Activated T-cell treated with anti-CD3 and anti-CD28 coated beads, Interleukin-2, amount 50 U/mL, for 72 hours (primary cell): Measurements from ENCODE around the gene CHTOP. TPM values are rescaled to one million over a fixed set of nuclear protein-coding genes. Genes with fewer than 3 reads are reported as not detected.
"Not testable (repeated sequence)": the region's sequence is repeated elsewhere in the genome, so short reads cannot be mapped to it uniquely, and the experiment has no call there.

Source experiments
- ATAC-seq, 2 donors: fragments of 150-1000 bp; cut with Tn5 transposase; replicated peaks in 1 of 2; 2 replicates each; pipeline ENCODE4 v1.10.0; 2021; ENCODE audit warnings: moderate library complexity in 2 of 2, mild to moderate bottlenecking in 1 of 2
- DNase-seq, 2 donors: peaks; one replicate each; pipeline ENCODE4 v3.0.0; 2021 to 2022; ENCODE audit warnings: mixed read lengths in 1 of 2
- H3K27ac Mint-ChIP-seq: one replicate; pipeline ENCODE4 v1.8.0; 2022; ENCODE audit warnings: mild to moderate bottlenecking, moderate library complexity, mixed read lengths
- H3K27me3 Mint-ChIP-seq: one replicate; pipeline ENCODE4 v1.8.0; 2022; ENCODE audit warnings: low read depth, mixed read lengths
- H3K36me3 Mint-ChIP-seq, 2 donors: one replicate each; pipeline ENCODE4 v1.8.0; 2022; ENCODE audit warnings: mixed read lengths in 2 of 2, mild to moderate bottlenecking in 1 of 2; ENCODE audit not compliant: insufficient read depth in 2 of 2
- H3K4me1 Mint-ChIP-seq: one replicate; pipeline ENCODE4 v1.8.0; 2022; ENCODE audit warnings: low read depth, mixed read lengths
- H3K4me3 Mint-ChIP-seq, 2 donors: one replicate each; pipeline ENCODE4 v1.8.0; 2022; ENCODE audit warnings: mild to moderate bottlenecking in 2 of 2, mixed read lengths in 2 of 2, moderate library complexity in 2 of 2
- H3K9me3 Mint-ChIP-seq, 2 donors: one replicate each; pipeline ENCODE4 v1.8.0; 2022; ENCODE audit warnings: mixed read lengths in 2 of 2
- total RNA-seq, 2 donors: library from RNA; stranded (reverse); gene quantifications; one replicate each; pipeline ENCODE4 v1.2.3, GENCODE V29; 2022

Gene CHTOP
- total RNA-seq, 2 donors from 2014 or later: 95.8 to 107 TPM

DNA sequence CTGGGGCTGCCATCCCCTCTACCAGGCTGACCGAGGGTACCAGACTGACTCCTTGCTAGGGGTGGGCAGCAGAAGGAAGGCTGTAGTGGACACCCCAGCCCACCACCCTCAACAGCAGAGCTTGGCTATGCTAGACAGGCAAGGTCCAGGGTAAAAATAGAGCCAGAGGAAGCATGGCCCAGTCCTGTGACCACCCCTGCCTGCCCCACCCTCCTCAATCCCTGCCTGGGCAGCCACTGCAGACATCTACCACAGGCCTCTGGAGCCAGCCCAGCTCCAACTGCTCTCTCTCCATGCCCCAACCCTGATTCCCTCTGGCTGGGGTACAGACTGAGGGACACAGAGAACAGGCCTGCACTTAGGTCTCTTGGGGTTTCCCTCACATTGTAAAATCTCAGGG lies 3.9 kb upstream of the CHTOP start:
- Mint-ChIP-seq H3K27me3 (peaks cover 5% of the 10 kb centered on the region), H3K36me3 (peaks cover 5 to 6% of the 10 kb centered on the region in 2 donors), H3K4me3 (no peak overlapping the region), H3K9me3 (peaks cover 0 to 3% of the 10 kb centered on the region in 2 donors), H3K4me1 (peaks cover 37% of the 10 kb centered on the region), H3K27ac (no peak overlapping the region)
- ATAC-seq: no peak
- no peak for DNase-seq

DNA sequence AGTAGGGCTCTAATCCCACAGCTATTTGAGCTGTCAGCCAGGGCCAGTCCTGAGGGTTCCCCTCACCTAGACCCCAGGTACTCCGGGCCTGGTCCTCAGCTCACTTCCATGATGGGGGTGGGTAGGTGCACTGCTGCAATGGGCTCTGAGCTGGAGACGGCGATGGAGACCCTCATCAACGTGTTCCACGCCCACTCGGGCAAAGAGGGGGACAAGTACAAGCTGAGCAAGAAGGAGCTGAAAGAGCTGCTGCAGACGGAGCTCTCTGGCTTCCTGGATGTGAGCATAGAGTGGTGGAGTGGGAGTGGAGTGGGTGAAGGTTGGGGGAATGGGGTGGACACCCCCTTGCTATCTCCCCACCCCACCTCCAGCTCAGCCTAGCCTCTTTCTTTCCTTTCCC lies 3.5 kb upstream of the CHTOP start:
- Mint-ChIP-seq H3K9me3 (peaks cover 0 to 3% of the 10 kb centered on the region in 2 donors), H3K27ac (no peak overlapping the region), H3K36me3 (peaks cover 5 to 6% of the 10 kb centered on the region in 2 donors), H3K4me3 (no peak overlapping the region), H3K27me3 (peaks cover 5% of the 10 kb centered on the region), H3K4me1 (peaks cover 37% of the 10 kb centered on the region)
- ATAC-seq (no peak), DNase-seq (no peak)

DNA sequence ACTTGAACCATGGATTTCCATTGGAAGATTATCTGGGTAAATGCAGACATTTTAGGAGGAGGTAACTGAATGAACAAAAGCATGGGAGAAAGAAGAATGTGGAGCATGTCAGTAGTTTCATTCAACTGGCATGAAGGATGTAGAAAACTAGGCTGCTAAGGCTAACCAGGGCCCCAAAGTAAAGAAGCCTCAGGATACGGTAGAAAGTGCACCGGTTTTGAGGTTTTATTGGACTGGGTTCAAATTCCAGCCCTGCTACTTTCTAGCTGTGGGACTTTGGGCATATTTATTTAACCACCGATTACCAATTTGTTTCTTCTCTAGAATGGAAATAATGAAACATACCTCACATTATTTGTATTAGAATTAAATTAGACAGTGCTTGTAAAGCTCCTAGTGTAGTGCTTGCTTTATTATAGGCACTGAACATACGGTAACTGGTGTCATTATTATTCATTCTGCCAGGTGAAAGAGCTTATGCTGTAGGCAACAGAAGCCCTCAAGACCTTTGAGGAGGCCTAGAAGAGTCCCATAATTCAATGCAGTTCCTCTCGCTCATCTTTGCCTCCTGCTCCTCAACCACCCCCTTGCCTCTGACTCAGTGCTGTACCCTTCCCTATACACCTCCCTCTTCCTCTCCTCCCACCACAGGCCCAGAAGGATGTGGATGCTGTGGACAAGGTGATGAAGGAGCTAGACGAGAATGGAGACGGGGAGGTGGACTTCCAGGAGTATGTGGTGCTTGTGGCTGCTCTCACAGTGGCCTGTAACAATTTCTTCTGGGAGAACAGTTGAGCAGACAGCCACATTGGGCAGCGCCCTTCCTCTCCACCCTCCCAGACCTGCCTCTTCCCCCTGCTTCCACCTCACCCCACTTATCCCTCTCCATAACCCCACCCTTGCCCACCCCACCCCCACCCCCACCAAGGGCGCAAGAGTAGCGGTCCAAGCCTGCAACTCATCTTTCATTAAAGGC lies 2.5 kb upstream of the CHTOP start:
- DNase-seq: no peak
- Mint-ChIP-seq H3K27me3 (peaks cover 2% of the 10 kb centered on the region), H3K27ac (peak overlapping the region; percentile 73), H3K4me1 (peaks cover 43% of the 10 kb centered on the region), H3K36me3 (peaks cover 6 to 7% of the 10 kb centered on the region in 2 donors), H3K9me3 (peaks cover 0 to 3% of the 10 kb centered on the region in 2 donors), H3K4me3 (peak overlapping the region in 1 of 2 donors; percentile 37)
- ATAC-seq: no peak

DNA sequence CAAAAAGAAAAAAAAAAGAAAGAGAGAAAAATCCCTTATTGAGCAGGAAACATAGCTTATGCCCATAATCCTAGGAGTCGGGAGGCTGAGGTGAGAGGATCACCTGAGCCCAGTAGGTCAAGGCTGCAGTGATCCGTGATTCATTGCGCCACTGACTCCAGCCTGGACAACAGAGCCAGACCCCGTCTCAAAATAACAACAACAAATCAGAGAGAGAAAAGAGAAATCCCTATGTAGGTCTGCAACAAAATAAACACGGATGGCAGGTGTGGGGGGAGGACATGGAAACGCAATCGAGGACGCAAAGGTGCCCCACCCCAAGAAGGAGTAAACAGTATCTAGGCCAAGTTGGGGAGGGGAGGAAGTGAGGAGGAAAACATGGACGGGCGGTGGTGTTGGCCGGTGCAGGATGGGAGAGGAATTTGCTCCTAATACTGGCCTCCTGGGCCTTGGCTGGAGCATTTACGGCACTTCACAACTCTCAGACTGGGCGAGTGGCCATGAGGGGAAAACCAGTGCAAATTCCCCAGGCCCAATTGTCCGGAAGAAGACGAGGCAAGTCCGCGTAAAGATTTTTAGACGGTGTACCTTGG lies 609 bp upstream of the CHTOP start:
- Mint-ChIP-seq H3K9me3 (peaks cover 0 to 3% of the 10 kb centered on the region in 2 donors), H3K36me3 (peaks cover 14 to 20% of the 10 kb centered on the region in 2 donors), H3K4me3 (peak overlapping the region; percentile 92 to 95), H3K27me3 (no peaks in the 10 kb centered on the region), H3K4me1 (peaks cover 52% of the 10 kb centered on the region), H3K27ac (peak overlapping the region; percentile 36)
- DNase-seq (no peak), ATAC-seq (no peak)

DNA sequence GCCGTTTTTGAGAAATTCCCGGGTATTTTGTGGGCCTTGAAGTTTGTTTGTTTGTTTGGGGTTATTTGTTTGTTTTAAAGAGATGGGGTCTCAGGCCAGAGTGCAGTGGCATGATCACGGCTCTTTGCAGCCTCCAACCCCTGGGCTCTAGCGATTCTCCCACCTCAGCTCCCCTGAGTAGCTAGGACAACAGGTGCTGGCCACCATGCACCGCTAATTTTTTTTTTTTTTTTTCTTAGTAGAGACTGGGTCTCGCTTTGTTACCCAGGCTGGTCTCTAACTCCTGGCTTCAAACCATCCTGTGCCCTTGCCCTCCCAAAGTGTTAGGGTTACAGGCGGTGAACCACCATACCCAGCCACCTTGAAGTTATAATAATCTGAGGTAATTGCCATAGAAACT lies 2.0 kb downstream of the CHTOP start:
- no peaks in the 10 kb centered on the region for H3K27me3 Mint-ChIP-seq
- peaks cover 14 to 25% of the 10 kb centered on the region in 2 donors for H3K36me3 Mint-ChIP-seq
- no peak for DNase-seq
- peaks cover 54% of the 10 kb centered on the region for H3K4me1 Mint-ChIP-seq
- peak overlapping the region; percentile 76 for H3K27ac Mint-ChIP-seq
- no peak for ATAC-seq
- peak overlapping the region; percentile 92 to 95 for H3K4me3 Mint-ChIP-seq
- H3K9me3 Mint-ChIP-seq: peaks cover 0 to 3% of the 10 kb centered on the region in 2 donors

DNA sequence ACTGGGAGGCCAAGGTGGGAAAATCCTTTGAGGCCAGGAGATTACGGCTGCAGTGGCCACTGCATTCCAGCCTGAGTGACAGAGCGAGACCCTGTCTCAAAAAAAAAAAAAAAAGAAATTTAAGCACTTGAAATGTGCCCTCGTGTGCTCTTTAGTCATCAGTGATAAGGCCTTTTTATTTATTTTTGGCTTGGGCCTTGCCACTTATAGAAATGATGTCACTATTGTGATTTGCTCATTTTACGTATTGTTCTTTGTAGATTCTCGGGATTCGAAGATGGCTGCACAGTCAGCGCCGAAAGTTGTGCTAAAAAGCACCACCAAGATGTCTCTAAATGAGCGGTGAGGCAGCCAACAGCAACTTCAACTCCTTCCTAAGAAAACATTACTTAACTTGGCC lies 2.4 kb downstream of the CHTOP start:
- peak overlapping the region; percentile 92 to 95 for H3K4me3 Mint-ChIP-seq
- peaks cover 53% of the 10 kb centered on the region for H3K4me1 Mint-ChIP-seq
- H3K9me3 Mint-ChIP-seq: peaks cover 0 to 3% of the 10 kb centered on the region in 2 donors
- peaks cover 14 to 29% of the 10 kb centered on the region in 2 donors for H3K36me3 Mint-ChIP-seq
- ATAC-seq (no peak), DNase-seq (no peak)
- H3K27ac Mint-ChIP-seq: peak overlapping the region; percentile 76
- no peaks in the 10 kb centered on the region for H3K27me3 Mint-ChIP-seq

DNA sequence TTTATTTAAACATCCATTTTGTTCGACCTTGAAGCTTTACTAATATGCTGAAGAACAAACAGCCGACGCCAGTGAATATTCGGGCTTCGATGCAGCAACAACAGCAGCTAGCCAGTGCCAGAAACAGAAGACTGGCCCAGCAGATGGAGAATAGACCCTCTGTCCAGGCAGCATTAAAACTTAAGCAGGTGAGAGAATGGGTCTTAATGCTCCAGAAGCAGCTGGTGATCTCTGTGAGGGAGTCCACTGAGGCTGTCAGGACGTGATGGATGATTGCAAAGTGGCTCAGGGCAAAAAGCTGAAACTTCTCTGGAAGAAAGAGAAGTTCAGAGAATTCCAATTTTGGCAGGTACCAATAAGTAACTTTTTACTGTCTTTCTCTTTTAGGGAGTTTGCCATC lies 4.4 kb downstream of the CHTOP start:
- ATAC-seq (no peak), DNase-seq (no peak)
- no peaks in the 10 kb centered on the region for H3K27me3 Mint-ChIP-seq
- H3K4me1 Mint-ChIP-seq: peaks cover 43% of the 10 kb centered on the region
- peaks cover 12 to 39% of the 10 kb centered on the region in 2 donors for H3K36me3 Mint-ChIP-seq
- H3K9me3 Mint-ChIP-seq: peaks cover 0 to under 1% of the 10 kb centered on the region in 2 donors
- peak overlapping the region; percentile 52 for H3K27ac Mint-ChIP-seq
- H3K4me3 Mint-ChIP-seq: no peak overlapping the region

DNA sequence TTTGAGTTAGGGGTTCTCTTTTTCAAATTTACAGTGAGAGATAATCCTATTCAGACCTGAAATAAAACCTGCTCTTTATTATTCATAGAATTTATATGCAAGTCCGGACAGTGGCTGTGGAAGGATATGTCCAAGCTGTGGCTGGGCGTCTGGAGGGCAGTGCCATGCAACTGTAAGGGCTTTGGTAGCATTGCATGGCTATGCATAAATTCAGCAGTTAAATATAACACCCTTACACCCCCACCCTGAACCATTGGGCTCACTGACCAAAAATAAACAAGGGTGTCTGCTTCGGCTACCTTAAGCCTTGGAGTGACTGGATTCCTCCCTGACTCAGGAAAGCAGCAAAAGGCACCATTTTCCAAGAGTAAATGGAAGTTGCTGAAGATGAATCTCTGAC lies 5.4 kb downstream of the CHTOP start:
- DNase-seq: no peak
- ATAC-seq: no peak
- no peak overlapping the region for H3K4me3 Mint-ChIP-seq

DNA sequence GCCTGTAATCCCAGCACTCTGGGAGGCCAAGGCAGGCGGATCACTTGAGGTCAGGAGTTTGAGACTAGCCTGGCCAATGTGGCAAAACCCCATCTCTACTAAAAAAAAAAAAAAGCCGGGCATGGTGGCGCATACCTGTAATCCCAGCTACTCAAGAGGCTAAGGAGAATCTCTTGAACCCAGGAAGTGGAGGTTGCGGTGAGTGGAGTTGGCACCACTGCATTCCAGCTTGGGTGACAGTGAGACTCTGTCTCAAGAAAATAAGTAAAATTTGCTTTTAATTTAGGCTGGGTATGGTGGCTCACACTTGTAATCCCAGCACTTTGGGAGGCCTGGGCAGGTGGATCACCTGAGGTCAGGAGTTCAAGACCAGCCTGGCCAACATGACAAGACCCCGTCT lies 6.3 kb downstream of the CHTOP start:
- ATAC-seq, H3K27ac Mint-ChIP-seq, H3K9me3 Mint-ChIP-seq, H3K27me3 Mint-ChIP-seq, DNase-seq, H3K4me3 Mint-ChIP-seq: not testable (repeated sequence)
- Mint-ChIP-seq H3K4me1 (peaks cover 55% of the 10 kb centered on the region), H3K36me3 (peaks cover 12 to 54% of the 10 kb centered on the region in 2 donors)

More for the DNA sequence above, 5.4 kb downstream of the CHTOP start:
- Mint-ChIP-seq H3K36me3 (peaks cover 12 to 48% of the 10 kb centered on the region in 2 donors), H3K27me3 (no peaks in the 10 kb centered on the region), H3K27ac (no peak overlapping the region), H3K4me1 (peaks cover 47% of the 10 kb centered on the region), H3K9me3 (no peaks in the 10 kb centered on the region)

DNA sequence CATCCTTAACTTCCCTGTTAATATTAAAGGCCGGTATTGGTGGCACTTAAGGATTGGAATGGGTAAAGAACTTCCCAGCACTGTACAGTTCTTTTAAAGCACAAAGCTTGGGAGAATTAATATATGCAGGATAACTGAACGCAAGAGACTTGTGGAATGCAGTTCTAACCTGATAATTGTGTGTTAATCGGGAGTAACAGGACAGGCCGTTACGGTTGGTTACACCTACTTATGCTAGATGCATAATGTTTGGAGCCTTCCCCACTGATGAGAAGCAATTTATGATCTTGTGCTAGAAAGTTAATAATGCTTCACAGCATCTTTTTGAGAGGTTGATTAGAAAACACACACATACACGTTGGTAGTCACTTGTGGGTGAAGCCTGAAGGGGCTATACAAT lies 7.0 kb downstream of the CHTOP start:
- peaks cover 16 to 59% of the 10 kb centered on the region in 2 donors for H3K36me3 Mint-ChIP-seq
- no peaks in the 10 kb centered on the region for H3K27me3 Mint-ChIP-seq
- H3K4me3 Mint-ChIP-seq: no peak overlapping the region
- DNase-seq: no peak
- H3K9me3 Mint-ChIP-seq: no peaks in the 10 kb centered on the region
- peaks cover 58% of the 10 kb centered on the region for H3K4me1 Mint-ChIP-seq
- no peak for ATAC-seq
- H3K27ac Mint-ChIP-seq: peak overlapping the region; percentile 55

DNA sequence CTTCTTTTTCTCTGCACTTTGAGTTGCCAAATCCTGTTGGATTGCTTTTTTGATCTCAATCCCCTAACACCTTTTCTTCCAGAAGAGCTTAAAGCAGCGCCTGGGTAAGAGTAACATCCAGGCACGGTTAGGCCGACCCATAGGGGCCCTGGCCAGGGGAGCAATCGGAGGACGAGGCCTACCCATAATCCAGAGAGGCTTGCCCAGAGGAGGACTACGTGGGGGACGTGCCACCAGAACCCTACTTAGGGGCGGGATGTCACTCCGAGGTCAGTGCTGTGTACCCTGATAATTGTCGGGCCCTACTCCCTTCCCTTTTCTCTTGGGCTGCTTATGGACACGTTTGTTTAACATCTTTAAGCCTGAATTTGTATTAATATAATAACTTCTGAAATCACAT lies 8.3 kb downstream of the CHTOP start:
- Mint-ChIP-seq H3K4me3 (no peak overlapping the region), H3K27me3 (no peaks in the 10 kb centered on the region), H3K36me3 (peaks cover 12 to 61% of the 10 kb centered on the region in 2 donors), H3K27ac (no peak overlapping the region), H3K4me1 (peaks cover 61% of the 10 kb centered on the region), H3K9me3 (no peaks in the 10 kb centered on the region)
- DNase-seq: no peak
- ATAC-seq: no peak

DNA sequence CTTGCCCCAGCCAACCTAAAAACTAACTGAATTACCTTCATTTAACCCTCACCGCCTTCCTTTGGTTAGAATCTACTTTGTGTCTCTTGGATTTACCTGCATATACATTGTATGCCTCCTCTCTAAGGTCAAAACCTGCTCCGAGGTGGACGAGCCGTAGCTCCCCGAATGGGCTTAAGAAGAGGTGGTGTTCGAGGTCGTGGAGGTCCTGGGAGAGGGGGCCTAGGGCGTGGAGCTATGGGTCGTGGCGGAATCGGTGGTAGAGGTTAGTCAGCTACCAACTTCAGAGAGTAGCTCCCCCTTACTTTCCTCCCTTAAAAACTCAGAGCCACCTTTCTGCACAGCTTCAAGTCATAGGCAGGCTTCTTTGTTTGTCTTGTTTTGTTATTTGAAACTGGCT lies 9.2 kb downstream of the CHTOP start:
- Mint-ChIP-seq H3K36me3 (peaks cover 9 to 56% of the 10 kb centered on the region in 2 donors), H3K4me1 (peaks cover 63% of the 10 kb centered on the region), H3K9me3 (no peaks in the 10 kb centered on the region), H3K27me3 (no peaks in the 10 kb centered on the region), H3K27ac (peak overlapping the region; percentile 66), H3K4me3 (no peak overlapping the region)
- ATAC-seq (no peak), DNase-seq (no peak)

DNA sequence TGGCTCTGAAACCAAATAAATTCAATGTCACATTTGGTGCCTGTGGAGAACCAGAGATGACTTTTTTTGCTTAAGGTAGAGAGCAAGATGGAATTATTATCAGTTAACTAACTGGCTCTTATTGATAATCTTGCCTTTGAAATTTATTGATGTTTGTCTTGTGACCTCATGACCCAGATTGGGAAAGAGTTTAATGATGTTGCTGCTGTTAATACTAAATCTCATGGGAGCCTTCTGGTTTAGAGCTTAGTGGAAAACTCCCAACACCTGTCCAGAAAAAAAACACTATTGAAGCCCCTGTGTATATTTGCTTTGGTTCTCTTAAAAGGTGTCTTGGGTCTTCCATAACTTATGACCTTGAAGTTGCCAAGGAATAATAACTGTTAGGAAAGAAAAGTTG lies 9.9 kb downstream of the CHTOP start:
- Mint-ChIP-seq H3K27me3 (no peaks in the 10 kb centered on the region), H3K9me3 (no peaks in the 10 kb centered on the region), H3K4me3 (no peak overlapping the region), H3K4me1 (peaks cover 66% of the 10 kb centered on the region), H3K36me3 (peaks cover 9 to 52% of the 10 kb centered on the region in 2 donors), H3K27ac (peak overlapping the region; percentile 66)
- ATAC-seq (no peak), DNase-seq (no peak)
